Measurements from ENCODE around the gene LGR4.

DNA sequence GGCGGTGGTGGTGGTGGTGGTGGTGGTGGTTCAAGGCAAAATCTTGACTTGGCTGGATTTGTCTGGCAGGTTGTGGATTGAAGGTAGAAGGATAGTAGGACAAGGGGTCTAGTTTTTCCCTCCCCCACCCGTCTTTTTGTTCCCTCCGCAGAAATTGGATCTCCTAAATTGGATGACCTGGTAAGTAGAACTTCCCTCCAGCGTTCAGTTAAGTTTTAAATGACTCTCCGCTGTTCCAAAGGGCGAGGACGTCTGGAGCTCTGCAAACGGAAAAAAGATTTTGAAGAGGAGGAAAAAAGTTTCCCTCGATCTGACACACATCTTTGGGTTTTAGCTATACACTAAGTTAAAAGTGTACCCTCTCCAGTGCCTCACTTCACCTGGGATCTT lies 422 bp upstream of the LGR4 start:
- TF ChIP-seq, protein P1, sequence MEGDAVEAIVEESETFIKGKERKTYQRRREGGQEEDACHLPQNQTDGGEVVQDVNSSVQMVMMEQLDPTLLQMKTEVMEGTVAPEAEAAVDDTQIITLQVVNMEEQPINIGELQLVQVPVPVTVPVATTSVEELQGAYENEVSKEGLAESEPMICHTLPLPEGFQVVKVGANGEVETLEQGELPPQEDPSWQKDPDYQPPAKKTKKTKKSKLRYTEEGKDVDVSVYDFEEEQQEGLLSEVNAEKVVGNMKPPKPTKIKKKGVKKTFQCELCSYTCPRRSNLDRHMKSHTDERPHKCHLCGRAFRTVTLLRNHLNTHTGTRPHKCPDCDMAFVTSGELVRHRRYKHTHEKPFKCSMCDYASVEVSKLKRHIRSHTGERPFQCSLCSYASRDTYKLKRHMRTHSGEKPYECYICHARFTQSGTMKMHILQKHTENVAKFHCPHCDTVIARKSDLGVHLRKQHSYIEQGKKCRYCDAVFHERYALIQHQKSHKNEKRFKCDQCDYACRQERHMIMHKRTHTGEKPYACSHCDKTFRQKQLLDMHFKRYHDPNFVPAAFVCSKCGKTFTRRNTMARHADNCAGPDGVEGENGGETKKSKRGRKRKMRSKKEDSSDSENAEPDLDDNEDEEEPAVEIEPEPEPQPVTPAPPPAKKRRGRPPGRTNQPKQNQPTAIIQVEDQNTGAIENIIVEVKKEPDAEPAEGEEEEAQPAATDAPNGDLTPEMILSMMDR (IDR thresholded peaks at IDR 0.05 in 8 of 11, conservative IDR thresholded peaks at IDR 0.05 in 3 of 11), result no peak
- TF ChIP-seq POLR2A (IDR thresholded peaks at IDR 0.05), result no peak
- TF ChIP-seq POLR2AphosphoS5 (IDR thresholded peaks at IDR 0.05), result no peak
